HG02798 (cell line): Measurements from ENCODE around the gene EXOC6.
"Not testable (repeated sequence)": the region's sequence is repeated elsewhere in the genome, so short reads cannot be mapped to it uniquely, and the experiment has no call there.

ENCODE experiments used
- ATAC-seq: cut with Tn5 transposase; IDR thresholded peaks from one replicate; pipeline ENCODE4 v1.9.1; 2021; ENCODE audit warnings: mild to moderate bottlenecking; ENCODE audit not compliant: unreplicated experiment, poor library complexity

The EXOC6 gene

GRCh38 chr10:93096901-93097300 is 248.6 kb downstream of the EXOC6 start:
- no peak for ATAC-seq

GRCh38 chr10:93097386-93097785 is 249.1 kb downstream of the EXOC6 start:
- ATAC-seq = no peak

GRCh38 chr10:93098816-93099215 is 250.5 kb downstream of the EXOC6 start:
- no peak for ATAC-seq

GRCh38 chr10:93099670-93100069 is 251.3 kb downstream of the EXOC6 start:
- ATAC-seq = no peak

GRCh38 chr10:93101148-93101547 is 252.8 kb downstream of the EXOC6 start:
- ATAC-seq = not testable (repeated sequence)

- ATAC-seq = no peak
Measured at GRCh38 chr10:93103953-93104352, 255.6 kb downstream of the EXOC6 start.

GRCh38 chr10:93106631-93107072 is 258.3 kb downstream of the EXOC6 start:
- ATAC-seq = no peak
